GM19467 (cell line): ENCODE results near the gene CD44.

ENCODE experiments used
- ATAC-seq: cut with Tn5 transposase; IDR thresholded peaks from one replicate; pipeline ENCODE4 v1.9.1; 2021; ENCODE audit warnings: mild to moderate bottlenecking, moderate library complexity; ENCODE audit not compliant: unreplicated experiment

CD44 gene

DNA sequence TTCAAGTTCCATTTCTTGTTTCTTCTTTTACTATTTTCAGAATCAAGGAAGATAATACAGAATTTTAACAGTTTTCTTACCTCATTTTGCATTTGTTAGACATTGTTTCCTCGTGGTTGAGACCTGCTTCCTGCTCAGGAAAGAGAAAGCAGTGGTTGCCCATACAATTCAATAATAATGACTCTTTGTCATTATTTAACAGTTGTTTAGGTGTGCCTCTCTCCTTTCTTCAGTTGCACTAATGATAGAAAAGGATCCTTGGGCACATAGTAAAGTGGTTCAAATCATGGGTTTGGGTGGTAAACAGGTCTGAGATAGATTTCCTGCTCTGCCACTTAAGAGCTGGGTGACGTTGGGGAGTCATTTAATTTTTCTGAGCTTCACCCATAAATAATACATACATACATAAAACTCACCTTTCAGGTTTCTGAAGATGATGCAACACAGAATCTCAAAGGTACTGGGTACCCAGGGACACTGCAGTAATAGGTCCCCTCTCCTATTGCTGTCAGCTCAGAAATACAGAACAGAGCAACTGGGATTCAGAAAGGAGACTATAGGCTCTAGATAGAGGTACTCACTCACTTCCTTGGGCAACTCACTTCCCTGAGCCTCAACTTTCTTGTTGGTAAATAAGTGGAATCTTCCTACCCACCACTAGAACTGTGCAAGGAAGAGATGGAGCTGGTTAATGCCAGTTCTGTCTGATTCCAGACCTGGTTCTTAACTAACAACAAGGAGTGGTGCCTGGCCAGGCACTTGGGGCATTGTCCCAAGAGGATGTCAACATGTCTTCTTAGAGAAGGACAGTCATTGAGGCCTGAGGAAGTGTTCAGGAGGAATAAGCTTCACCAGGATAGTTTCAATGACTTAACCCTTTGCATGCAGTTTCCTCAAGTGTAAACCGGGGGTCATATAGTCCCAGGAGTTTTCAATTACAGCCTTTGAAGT is 34.9 kb downstream of the CD44 start:
- ATAC-seq = no peak

- ATAC-seq = no peak
These were observed 35.7 kb downstream of the CD44 start for GRCh38 chr11:35174666-35175065.

DNA sequence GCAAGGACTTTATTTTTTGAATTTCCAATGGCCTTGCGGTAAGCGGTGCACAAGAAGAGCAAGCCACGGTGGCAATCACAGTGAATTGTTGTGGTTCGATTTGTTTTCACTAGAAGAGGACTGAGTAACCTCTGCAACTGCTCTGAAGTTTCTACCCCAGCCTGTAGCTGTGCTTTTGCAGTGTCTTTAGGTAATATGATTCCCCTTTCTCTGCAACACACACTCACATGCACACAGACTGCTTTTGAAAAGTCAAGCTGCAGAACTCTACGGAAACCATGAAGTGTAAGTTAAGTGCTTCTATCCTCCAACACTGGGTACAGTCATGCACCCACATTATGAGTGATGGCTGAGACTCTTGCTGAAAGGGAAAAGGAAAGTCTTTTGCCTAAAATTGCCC is 38.4 kb downstream of the CD44 start:
- no peak for ATAC-seq

GRCh38 chr11:35178067-35178805 is 39.3 kb downstream of the CD44 start:
- ATAC-seq = no peak

- ATAC-seq = no peak
These were observed 39.9 kb downstream of the CD44 start for GRCh38 chr11:35178873-35179272.

DNA sequence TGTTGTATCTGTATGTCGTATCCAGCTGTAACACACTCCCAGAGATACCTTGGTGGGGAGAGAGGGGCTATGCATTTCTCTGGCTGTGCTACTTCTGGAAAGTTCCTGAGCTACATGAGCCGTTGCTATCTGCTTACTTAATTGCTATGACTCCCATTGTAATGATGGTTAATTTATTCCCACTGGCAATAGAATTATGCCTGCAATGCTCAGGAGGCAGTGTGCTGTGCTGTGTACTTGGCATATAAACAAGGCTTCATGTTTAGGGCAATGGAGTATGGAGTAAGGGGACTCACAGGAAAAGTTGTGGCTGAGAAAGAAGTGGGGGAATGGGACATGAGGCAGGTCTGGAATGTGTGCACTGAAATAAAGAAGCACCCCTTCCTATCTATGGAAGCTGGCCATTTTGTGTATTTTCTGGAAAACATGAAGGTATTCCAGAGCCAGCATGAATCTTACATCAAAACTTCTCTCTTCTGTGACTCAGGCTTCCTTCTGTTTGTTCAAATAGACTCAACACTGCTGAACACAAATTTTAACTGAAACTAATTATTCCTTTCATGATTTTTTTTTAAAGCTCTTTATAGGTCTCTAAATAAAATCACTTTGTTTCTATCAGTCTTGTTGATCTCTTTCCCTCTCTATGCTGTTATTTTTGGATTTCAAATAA is 40.6 kb downstream of the CD44 start:
- no peak for ATAC-seq

GRCh38 chr11:35180317-35181233 is 41.6 kb downstream of the CD44 start:
- no peak for ATAC-seq

DNA sequence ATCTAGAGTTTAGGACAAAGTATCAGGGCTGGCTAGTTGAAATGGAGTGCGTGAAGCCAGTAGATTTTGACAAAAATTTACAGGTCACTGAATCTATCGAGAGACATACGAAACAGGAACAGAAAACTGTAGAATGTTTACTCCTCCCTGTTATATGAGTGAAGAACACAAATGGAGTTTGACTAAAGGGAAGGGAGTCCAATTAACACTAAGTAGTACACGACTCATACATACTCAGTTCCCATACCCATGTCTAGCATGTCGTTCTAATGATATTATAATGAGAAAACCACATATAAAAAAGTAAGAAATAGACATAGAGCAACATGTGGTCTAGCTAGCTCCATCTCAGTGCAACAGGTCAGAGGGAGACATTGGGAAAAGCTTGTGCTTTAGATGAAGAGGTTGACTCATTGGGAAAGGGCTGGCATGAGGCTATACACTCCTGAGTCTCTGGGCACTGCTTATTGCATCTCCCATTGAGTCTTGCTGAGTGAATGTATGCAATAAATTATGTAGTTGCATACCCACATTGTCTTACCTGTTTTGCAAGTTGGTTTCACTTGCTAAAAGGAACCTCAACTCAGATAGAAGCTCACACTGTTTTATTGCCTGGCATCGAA is 43.5 kb downstream of the CD44 start:
- ATAC-seq = peak; percentile 72

DNA sequence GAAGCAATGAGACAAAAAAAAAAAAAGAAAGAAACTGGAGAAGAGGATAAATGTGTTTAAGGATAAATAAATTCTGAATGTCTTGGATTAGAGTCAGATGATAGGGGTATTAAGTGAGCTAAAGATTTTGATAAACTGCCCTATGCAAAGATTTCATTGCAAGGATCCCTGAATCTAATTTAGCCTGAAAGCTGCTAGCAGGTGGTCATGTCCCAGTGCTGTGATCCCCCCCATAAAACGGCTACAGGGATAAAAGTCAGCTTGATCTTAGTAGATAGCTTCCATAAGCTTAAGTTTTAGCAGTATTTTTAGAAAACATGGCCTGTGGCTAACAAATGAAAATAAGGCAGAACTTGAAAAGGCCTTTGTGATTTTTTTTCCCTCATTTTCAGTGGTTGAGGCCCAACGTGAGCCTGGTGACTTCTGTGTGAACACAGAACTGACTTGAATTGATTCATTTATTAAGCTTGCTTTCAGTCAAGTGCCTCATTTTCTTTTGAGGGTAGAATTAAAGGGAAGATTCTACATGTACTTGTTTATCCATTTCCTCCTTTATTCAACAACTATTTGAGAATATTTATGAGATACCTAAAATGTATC is 44.5 kb downstream of the CD44 start:
- no peak for ATAC-seq

DNA sequence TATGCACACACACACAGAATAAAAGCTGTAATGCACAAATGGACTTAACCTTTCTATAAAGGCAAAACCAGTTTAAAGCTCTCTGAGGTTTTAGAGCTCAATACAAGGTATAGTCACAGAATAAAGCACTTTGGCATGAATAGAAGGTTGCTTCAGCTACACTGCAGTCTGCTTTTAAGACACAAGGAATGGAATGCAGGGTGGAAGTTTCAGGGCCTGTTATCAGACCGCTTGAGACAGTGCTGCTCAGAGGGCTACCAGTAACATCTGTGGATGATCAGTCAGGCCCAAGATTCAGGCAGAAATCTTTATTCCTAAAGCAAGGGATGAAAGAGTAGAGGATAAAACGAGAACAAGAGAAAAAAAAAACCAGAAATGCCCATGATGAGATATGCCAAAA is 46.7 kb downstream of the CD44 start:
- ATAC-seq = no peak

DNA sequence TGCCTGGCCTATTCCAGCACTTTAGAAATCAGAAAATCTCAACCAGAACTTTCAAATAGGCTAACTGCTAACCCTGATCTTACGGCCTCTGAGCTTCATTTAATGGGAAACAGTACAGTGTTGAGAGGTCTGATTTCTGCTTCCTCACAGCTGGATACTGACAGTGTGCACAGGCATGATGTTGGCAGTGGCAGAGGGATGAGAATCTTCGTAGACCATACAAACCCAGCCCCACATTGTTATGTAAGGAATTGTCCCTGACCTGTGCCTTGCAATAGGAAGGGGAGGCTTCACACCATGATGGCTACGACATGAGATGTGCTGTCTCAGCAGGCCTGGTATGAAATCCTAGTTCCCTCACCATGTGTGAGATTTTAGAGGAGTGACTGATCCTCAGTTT is 49.0 kb downstream of the CD44 start:
- ATAC-seq = no peak

DNA sequence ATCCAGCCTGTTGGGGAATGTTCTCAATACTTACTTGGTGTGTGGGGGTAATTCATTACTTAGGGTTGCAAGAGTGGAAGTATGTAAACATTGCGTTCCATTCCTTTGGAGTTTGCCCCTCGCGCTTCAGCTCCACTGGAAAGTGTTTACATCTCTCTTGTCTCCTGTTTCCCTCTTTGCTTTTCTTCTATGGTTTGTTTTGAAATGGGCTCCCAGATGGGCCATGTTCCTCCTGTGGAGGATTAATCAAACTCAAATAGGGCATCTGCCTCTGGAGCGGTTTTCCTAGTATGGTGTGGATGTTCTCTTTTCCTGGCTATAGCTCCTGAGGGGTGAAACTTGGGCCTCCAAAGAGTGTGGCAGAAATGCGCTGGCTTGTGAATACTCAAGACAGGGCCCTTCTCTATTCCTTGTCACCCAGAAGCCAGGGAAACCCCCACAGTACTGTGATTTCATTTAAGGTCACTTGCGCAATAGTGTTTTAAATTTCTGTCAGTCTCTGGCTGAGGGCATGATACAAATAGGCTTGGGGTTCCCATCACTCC is 51.9 kb downstream of the CD44 start:
- ATAC-seq = no peak

GRCh38 chr11:35192347-35192746 is 53.4 kb downstream of the CD44 start:
- no peak for ATAC-seq

- ATAC-seq = no peak
These were observed 54.8 kb downstream of the CD44 start for GRCh38 chr11:35193767-35194166.

DNA sequence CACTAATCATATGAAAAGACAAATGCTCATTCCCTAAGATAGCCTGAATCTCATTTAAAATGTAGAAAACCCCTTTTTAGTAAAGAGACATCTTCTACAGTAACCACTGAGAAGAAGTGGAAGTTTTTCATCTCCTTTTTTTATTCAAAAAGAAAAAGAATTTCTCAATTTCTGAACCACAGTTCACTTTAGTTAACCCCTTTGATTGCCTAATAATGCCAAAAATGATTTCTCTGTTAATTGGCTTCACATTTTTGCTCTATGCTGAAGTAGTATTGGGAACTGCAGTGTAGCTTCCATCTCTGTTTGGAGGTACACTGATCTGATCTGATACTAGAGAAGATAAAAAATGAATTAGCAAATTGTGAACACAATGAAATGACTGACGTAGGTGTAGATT is 58.3 kb downstream of the CD44 start:
- ATAC-seq = no peak

- no peak for ATAC-seq
These were observed 61.9 kb downstream of the CD44 start for GRCh38 chr11:35200811-35201341.

GRCh38 chr11:35204614-35205013 is 65.6 kb downstream of the CD44 start:
- no peak for ATAC-seq

- ATAC-seq = no peak
These were observed 67.6 kb downstream of the CD44 start for GRCh38 chr11:35206616-35207015.
